Coronary artery (tissue), 2 donors: Measurements from ENCODE around the gene NAV1.

ENCODE experiments used
- DNase-seq: peaks from one replicate; pipeline ENCODE4 v3.0.0-alpha.2; 2017; ENCODE audit warnings: low spot score
- H3K27ac ChIP-seq, 2 donors: fragments of 200-600 bp; sonication (generic); one replicate each; pipeline ENCODE4 v1.5.1; 2016 to 2019
- H3K4me3 ChIP-seq: fragments of 200-600 bp; sonication (generic); 2 replicates; pipeline ENCODE4 v1.5.1; 2016; ENCODE audit warnings: mild to moderate bottlenecking, moderate library complexity
- CTCF ChIP-seq: fragments of 200-600 bp; sonication (generic); IDR thresholded peaks from one replicate; pipeline ENCODE4 v1.5.1; 2019; ENCODE audit warnings: antibody characterized with exemption

The NAV1 gene

DNA sequence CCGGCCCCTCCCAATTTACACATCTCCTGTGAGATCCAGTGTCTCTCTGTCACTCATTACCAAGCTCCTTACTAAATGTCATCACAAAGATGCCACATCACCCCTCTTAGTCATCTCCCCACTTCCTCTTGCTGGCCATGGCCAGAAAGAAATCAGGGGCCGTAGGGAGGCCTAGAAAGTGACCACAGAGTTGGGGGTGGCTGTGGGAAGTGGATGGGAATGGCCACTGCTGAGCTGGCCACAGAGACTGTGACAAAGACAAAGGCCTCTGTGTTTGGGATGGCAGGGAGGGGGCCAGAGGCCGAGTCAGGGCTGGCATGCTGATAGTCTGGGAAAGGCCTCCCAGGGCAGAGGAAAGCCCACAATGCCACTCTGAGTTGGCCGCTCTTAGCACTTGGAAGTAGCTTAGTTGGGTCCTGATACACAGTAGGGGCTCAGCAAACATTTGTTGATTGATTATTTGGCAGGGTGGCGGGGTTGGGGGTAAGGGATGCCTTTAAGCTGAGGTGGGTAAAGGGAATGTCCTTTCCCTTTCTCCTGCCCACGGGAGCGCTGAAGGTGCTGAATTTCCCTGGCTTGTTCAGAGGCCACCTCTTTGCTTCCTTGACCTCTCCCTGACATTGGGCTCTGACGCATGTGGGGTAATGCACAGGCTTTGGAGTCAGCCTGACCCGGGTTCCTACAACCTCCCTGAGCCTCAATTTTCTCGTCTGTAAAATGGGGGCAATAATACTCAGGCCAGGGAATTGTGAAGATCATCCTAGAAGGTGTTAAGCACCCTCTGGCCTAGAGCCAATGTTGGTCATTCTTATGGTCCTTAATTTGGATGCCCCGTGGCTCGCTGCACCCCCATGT is 13.2 kb downstream of the NAV1 start:
- no peak for DNase-seq
- no peak for TF ChIP-seq CTCF
- Histone ChIP-seq H3K4me3 (no peak overlapping the region), H3K27ac (peak overlapping the region in 1 of 2 donors; percentile 17)

GRCh38 chr1:201552941-201553351 is 14.0 kb downstream of the NAV1 start:
- TF ChIP-seq CTCF: no peak
- DNase-seq: no peak
- no peak overlapping the region for H3K4me3 ChIP-seq
- H3K27ac ChIP-seq: peak overlapping the region in 1 of 2 donors; percentile 19

- no peak for DNase-seq
- TF ChIP-seq CTCF: no peak
- H3K27ac ChIP-seq: peak overlapping the region in 1 of 2 donors; percentile 19
These were observed 14.7 kb downstream of the NAV1 start for GRCh38 chr1:201553496-201554189.

GRCh38 chr1:201554190-201554600 is 15.3 kb downstream of the NAV1 start:
- peak; percentile 62 for DNase-seq
- Histone ChIP-seq H3K4me3 (no peak overlapping the region), H3K27ac (peak overlapping the region in 1 of 2 donors; percentile 1)
- TF ChIP-seq CTCF: no peak

More at GRCh38 chr1:201553496-201554189, 14.7 kb downstream of the NAV1 start:
- no peak overlapping the region for H3K4me3 ChIP-seq

DNA sequence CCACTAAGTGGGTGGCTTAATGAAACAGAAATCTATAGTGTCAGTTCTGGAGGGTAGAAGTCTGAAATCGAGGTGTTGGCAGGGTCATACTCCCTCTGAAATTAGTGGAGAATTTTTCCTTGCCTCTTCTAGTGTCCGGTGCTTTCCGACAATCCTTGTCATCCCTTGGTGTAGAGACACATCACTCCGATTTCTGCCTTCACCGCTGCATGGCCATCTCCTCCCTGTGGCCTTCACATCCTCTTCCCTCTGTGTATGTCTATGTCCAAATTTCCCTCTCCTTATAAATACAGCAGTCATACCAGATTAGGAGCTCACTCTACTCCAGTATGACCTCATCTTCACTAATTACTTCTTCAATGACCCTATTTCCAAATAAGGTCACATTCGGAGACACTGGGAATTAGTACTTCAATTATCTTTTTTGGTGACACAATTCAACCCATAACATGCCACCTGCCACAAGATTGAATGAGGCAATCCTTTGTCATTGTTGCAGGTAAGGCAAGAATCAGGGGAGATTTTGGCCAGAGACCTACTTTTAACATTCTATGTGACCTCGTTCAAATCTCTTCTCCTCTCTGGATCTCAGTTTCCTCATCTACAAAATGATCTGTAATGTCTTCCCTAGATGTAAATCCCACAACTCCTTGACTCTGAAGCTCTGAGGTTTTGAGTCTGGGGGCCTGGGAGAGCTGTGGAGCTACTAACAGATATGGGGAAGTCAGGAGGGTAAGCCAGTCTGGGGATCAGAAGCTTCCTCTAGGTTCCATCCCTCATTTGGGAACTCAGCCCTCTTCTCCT is 16.1 kb downstream of the NAV1 start:
- peak overlapping the region in 1 of 2 donors; percentile 1 for H3K27ac ChIP-seq
- peak; percentile 19 for DNase-seq
- no peak overlapping the region for H3K4me3 ChIP-seq
- TF ChIP-seq CTCF: no peak

GRCh38 chr1:201555593-201555945 is 16.6 kb downstream of the NAV1 start:
- Histone ChIP-seq H3K27ac (no peak overlapping the region), H3K4me3 (no peak overlapping the region)
- no peak for DNase-seq
- no peak for TF ChIP-seq CTCF
